Measurements from ENCODE around the gene EIF6. TPM values are rescaled to one million over a fixed set of nuclear protein-coding genes. Genes with fewer than 3 reads are reported as not detected.

Gene EIF6
- total RNA-seq, 1 experiment from 2014 or later = 180 TPM

DNA sequence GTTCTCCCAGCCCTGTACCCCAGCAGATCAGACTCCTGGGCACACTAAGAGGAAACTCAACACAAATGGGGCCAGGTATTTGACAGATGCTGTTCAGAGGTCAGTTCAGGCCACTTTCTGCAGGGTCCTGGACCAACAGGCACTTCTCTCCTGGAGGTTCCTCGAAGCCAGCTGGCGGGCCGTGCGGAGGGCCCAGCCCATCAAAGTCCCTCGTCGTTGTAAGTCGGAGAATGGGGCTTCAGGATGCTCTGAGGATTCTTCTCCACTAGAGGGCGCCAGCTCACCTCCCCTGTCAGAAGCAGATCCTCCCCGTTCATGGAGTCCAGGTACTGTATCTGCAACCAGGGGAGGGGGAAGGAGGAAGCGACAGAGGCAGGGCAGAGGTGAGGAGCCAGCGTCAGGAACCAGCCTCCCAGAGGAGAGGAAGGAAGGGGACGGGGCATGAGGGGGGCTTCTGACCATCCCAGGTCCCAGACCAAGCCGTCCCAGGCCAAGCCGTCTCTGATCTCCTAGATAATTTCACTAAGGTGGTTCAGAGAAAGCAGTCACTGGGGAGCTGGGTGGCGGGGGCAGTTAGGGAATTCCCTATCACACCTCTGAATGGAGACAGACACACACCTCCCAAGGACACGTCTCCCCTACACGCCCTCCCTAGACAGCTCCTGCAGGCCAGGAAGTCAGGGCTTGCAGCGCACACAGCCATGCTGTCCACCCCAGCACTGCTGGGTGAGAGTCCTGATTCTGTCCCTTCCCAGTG lies 19.3 kb upstream of the EIF6 start:
- intact Hi-C loops (cut with micrococcal nuclease; ENCODE audit: unreplicated experiment) = loop anchor here (5.0 kb wide), 1 partner anchor 143 kb away; no protein-coding TSS in a partner anchor
- no peaks in the 10 kb centered on the region for H3K36me3 ChIP-seq (ENCODE audit: insufficient read depth, low read length, poor library complexity, severe bottlenecking)
- H3K9me3 ChIP-seq (ENCODE audit: low read depth, low read length, poor library complexity, severe bottlenecking) = no peaks in the 10 kb centered on the region
- no peaks in the 10 kb centered on the region for H3K27me3 ChIP-seq (replicated peaks; ENCODE audit: insufficient read depth, low read depth, low read length, poor library complexity)
- no TSS peak for BruUV-seq (replicated peaks)
- TF ChIP-seq EZH2 (IDR thresholded peaks at IDR 0.05; ENCODE audit: borderline replicate concordance, low read depth, low read length, poor library complexity, severe bottlenecking) = no peak
- TF ChIP-seq, protein P1, sequence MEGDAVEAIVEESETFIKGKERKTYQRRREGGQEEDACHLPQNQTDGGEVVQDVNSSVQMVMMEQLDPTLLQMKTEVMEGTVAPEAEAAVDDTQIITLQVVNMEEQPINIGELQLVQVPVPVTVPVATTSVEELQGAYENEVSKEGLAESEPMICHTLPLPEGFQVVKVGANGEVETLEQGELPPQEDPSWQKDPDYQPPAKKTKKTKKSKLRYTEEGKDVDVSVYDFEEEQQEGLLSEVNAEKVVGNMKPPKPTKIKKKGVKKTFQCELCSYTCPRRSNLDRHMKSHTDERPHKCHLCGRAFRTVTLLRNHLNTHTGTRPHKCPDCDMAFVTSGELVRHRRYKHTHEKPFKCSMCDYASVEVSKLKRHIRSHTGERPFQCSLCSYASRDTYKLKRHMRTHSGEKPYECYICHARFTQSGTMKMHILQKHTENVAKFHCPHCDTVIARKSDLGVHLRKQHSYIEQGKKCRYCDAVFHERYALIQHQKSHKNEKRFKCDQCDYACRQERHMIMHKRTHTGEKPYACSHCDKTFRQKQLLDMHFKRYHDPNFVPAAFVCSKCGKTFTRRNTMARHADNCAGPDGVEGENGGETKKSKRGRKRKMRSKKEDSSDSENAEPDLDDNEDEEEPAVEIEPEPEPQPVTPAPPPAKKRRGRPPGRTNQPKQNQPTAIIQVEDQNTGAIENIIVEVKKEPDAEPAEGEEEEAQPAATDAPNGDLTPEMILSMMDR (conservative IDR thresholded peaks at IDR 0.05; ENCODE audit: low read depth, low read length) = peak; percentile 95
- peak; percentile 86 for DNase-seq (ENCODE audit: low spot score)
- no peak overlapping the region for H3K4me3 ChIP-seq (ENCODE audit: low read depth, low read length, poor library complexity, severe bottlenecking)
- CTCF ChIA-PET = interaction anchor here (0.9 to 1.8 kb wide), 3 partner anchors 9 to 26 kb away, joined by 4 to 5 read pairs (median 5); partner anchors contain the start of gene EIF6
- POLR2A ChIA-PET (ENCODE audit: low non-redundant PET) = no interaction called here
- H3K4me1 ChIP-seq (ENCODE audit: insufficient read depth, low read length, poor library complexity, severe bottlenecking) = no peaks in the 10 kb centered on the region
- no peak overlapping the region for H3K27ac ChIP-seq (ENCODE audit: low read depth, low read length, poor library complexity, severe bottlenecking)

DNA sequence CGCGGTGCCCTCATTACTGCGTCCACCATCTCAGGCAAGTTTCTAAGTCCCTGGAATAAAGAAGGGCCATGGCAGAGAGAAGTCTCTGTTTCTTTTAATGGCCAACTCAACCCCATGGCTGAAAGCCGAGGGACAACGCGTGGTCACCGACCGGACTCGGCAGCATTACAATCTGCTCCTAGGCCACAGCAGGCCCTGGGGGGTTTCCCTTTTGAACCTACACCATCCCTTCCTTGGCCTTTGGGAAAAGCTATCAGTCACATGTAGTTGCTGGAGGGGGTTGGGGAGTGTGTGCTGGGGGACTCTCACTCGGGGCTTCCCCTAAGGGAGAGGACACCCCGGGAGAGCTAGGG lies 18.8 kb upstream of the EIF6 start:
- Histone ChIP-seq H3K36me3 (ENCODE audit: insufficient read depth, low read length, poor library complexity, severe bottlenecking) (no peaks in the 10 kb centered on the region), H3K4me3 (ENCODE audit: low read depth, low read length, poor library complexity, severe bottlenecking) (no peak overlapping the region), H3K27me3 (replicated peaks; ENCODE audit: insufficient read depth, low read depth, low read length, poor library complexity) (no peaks in the 10 kb centered on the region), H3K9me3 (ENCODE audit: low read depth, low read length, poor library complexity, severe bottlenecking) (no peaks in the 10 kb centered on the region), H3K4me1 (ENCODE audit: insufficient read depth, low read length, poor library complexity, severe bottlenecking) (no peaks in the 10 kb centered on the region), H3K27ac (ENCODE audit: low read depth, low read length, poor library complexity, severe bottlenecking) (no peak overlapping the region)
- intact Hi-C loops (cut with micrococcal nuclease; ENCODE audit: unreplicated experiment) = loop anchor here (5.0 kb wide), 1 partner anchor 144 kb away; no protein-coding TSS in a partner anchor
- ChIA-PET CTCF (interaction anchor here (0.9 to 1.8 kb wide), 3 partner anchors 9 to 26 kb away, joined by 4 to 5 read pairs (median 5); partner anchors contain the start of gene EIF6), POLR2A (ENCODE audit: low non-redundant PET) (no interaction called here)
- DNase-seq (ENCODE audit: low spot score) = no peak
- TF ChIP-seq, protein P1 (conservative IDR thresholded peaks at IDR 0.05; ENCODE audit: low read depth, low read length) = no peak
- no peak for TF ChIP-seq EZH2 (IDR thresholded peaks at IDR 0.05; ENCODE audit: borderline replicate concordance, low read depth, low read length, poor library complexity, severe bottlenecking)
- BruUV-seq (replicated peaks) = TSS peak; percentile 21

DNA sequence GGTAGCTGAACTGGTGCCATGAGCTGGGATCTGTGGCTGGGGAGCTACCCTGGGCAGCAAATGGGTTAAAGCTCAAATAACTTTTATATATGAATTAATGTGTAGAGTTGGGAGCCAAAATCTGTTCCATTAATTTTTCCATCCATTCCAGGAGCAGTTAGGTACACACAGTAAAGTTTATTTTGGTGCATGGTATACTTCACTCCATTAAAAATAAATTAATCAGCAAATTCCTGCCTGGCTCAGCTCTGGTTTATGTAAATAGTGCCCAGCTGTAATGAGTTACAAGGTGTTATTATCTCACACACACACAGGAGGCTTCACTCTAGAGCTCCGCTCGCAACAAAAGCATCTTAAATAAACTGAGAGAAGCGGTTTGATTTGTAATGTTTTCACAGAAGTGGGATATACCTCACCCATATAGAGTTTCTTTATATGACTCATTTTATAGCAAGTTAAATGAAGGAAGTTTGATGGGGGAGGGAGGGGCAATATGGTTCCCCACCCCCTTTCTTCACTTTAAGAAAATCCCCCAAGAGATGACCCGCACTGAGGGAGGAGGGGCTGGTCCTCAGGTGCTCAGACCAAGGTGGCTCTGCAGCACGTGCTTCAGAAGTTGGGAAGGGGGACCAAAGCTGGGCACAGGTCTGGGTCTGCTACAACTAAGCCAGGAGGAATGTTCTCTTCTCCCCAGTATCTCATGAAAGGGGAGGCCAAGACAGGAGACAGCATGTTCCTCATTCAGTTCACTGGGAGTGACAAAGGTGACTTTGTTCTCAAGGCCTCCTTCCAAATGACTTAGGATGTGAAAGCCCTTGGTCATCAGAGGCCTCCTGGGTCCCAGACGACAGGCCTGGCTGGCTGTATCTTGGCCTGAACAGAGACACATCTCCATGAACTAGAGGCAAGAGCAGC lies 18.1 kb upstream of the EIF6 start:
- CTCF ChIA-PET = no interaction called here
- H3K27me3 ChIP-seq (replicated peaks; ENCODE audit: insufficient read depth, low read depth, low read length, poor library complexity) = no peaks in the 10 kb centered on the region
- POLR2A ChIA-PET (ENCODE audit: low non-redundant PET) = no interaction called here
- no peak for TF ChIP-seq EZH2 (IDR thresholded peaks at IDR 0.05; ENCODE audit: borderline replicate concordance, low read depth, low read length, poor library complexity, severe bottlenecking)
- TF ChIP-seq, protein P1 (conservative IDR thresholded peaks at IDR 0.05; ENCODE audit: low read depth, low read length) = no peak
- DNase-seq (ENCODE audit: low spot score) = no peak
- H3K36me3 ChIP-seq (ENCODE audit: insufficient read depth, low read length, poor library complexity, severe bottlenecking) = no peaks in the 10 kb centered on the region
- intact Hi-C loops (cut with micrococcal nuclease; ENCODE audit: unreplicated experiment) = loop anchor here (5.0 kb wide), 1 partner anchor 145 kb away; no protein-coding TSS in a partner anchor
- no peaks in the 10 kb centered on the region for H3K4me1 ChIP-seq (ENCODE audit: insufficient read depth, low read length, poor library complexity, severe bottlenecking)
- no peak overlapping the region for H3K4me3 ChIP-seq (ENCODE audit: low read depth, low read length, poor library complexity, severe bottlenecking)
- no peak overlapping the region for H3K27ac ChIP-seq (ENCODE audit: low read depth, low read length, poor library complexity, severe bottlenecking)
- no peaks in the 10 kb centered on the region for H3K9me3 ChIP-seq (ENCODE audit: low read depth, low read length, poor library complexity, severe bottlenecking)
- BruUV-seq (replicated peaks) = no TSS peak
